ENCODE results near the gene RTN4RL2.
A peak's percentile ranks its signal among the peaks of the same experiment; 100 is the strongest.

RTN4RL2 gene

DNA sequence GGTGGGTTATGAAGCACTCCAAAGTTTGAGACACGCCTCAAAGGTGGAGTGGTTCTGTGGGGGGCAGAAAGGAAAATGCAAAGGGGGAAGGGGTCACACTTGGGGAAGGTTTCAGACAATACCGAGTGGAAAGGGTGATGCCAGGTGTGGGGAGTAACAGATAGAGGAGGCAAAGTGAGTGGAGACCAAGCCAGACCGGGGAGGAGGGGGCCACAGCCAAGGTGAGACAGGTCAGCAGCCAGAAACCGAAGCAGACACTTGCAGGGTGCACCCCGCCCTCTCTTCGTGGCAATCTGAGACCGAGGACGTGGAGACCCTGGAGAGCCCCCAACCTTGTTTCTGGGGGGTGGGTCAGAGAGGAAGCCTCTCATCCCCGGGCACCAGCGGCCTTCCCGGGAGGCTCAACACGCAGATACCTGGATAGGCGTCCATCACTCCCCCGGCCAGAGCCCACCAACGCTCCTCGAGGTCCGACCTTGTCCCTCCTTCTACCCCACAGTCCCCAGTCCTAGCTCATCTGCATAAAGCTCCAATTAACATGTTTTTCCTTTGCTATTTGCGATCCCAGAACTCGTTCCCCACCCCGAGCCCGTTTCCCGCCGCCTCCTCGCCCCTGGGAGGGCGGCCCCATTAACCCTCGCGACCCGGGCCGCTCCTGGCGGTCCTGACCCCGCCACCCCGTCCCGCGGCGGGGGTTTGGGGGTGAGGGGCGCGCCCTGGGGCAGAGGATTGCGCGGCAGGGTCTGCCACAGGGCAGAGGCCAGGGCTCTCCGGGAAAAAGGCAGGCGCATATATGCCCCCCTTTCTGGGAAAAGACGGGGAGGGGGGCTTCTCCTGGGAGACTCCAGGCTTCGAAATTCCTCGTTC, 21.8 kb downstream of the RTN4RL2 start:
- no peak for DNase-seq

DNA sequence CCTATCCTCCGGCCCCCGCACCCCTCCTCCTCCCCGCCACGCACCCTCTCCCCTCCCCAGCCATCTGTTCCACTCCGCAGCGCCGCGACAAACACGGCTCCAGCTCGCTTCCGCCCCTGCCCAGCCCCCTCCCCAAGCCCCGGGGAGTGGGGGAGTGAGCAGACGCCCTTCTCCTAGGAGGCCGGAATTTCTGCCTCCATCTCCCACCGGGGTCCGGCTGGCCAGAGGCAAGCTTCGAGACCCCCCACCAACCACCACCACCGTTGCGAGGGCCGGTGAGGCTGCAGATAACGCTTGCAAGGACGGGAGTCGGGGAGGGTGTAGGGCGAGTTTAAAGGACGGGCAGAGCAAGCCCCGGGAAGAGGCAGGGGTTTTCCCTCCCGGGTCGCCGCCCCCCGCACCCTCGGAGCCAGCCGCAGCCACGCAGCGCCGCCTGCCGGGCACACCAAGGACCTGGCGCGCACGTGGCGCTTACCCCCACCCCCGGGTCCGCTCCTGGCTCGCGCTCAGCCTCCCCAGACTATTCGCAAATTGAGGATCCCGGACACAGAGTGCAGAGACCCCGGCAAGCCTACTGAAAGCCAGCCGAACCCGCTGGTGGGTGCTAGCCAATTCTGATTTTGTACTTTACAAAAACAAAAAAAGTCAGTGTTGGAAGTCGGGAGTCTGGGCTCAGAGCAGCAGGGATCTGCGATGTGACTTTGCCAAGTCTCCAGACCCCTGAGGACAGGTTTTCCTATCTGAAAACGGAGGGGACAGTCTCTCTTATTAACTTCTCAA, 22.6 kb downstream of the RTN4RL2 start:
- peak in 1 of 2 donors; percentile 43 for DNase-seq

GRCh38 chr11:57483562-57483918, 23.2 kb downstream of the RTN4RL2 start:
- no peak for DNase-seq

- peak; percentile 77 for DNase-seq
Observed at GRCh38 chr11:57484141-57484710, 23.9 kb downstream of the RTN4RL2 start.

DNA sequence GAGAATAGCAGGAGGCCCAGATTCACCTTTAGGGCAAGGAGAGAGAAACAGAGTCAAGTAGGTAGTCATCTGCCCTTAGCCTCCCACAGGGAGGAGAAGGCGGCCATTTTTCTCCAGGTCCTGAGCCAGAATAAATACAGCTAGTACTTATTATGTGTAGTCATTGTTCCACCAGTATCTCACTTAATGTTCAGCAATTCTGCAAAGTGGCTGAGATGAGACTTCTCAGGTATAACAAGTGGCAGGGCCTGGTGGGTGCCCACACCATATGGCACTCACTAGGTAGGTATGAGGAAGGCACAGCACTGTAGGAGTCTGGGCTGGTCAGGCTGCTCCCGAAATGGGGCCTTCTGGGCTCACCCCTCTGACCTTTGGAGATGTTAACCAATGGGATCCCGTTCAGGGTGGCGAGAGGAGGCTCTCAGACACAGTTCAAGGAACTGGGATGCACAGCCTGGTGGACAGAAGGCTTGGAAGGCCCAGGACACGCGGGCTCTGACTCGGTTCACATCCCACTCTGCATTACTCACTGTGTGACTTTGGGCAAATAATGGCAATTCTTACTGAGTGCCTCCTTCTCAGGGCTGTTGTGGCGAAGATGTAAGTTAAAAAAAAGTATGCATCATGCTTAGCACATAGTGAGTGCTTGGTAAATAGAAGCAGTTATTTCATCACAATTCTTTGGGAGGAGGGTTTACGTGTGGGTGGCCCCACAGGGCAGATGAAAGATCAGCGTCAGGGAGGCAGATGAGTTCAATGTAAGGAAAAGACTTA, 25.1 kb downstream of the RTN4RL2 start:
- DNase-seq: peak; percentile 96 to 98

DNA sequence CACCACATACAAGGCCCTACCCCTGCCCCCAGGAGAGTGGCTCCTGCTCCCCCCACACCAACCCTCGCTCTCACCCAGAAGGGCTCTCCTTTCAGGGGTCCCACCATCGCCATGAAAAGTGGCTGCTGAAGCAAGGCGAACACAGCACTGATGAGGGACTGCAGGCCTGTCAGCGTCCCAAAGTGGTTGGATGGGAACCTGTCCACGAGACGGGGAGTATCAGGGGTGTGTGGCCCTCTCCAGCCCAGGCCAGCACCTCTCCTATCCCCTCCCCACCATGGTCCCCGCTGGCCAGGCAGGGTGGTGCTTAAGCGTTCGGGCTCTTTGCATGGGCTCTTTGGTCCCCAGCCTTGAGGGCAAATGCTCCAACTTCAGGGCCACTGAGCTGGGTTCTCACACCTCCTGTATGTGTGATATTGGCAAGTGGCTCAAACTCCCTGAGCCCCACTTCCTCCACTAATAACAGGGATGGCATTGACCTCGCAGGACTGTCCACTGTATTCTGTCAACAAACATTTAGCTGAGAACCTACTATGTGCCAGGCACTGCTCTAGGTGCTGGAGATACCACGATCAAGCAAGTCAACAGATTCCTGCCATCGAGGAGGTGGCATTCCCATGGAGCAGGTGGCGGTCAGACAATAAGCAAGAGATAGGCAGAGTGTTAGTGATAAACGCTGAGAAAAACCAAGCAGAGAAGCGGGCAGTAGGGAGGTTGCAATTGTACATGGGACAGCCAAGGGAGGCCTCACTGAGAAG, 26.9 kb downstream of the RTN4RL2 start:
- no peak for DNase-seq

DNA sequence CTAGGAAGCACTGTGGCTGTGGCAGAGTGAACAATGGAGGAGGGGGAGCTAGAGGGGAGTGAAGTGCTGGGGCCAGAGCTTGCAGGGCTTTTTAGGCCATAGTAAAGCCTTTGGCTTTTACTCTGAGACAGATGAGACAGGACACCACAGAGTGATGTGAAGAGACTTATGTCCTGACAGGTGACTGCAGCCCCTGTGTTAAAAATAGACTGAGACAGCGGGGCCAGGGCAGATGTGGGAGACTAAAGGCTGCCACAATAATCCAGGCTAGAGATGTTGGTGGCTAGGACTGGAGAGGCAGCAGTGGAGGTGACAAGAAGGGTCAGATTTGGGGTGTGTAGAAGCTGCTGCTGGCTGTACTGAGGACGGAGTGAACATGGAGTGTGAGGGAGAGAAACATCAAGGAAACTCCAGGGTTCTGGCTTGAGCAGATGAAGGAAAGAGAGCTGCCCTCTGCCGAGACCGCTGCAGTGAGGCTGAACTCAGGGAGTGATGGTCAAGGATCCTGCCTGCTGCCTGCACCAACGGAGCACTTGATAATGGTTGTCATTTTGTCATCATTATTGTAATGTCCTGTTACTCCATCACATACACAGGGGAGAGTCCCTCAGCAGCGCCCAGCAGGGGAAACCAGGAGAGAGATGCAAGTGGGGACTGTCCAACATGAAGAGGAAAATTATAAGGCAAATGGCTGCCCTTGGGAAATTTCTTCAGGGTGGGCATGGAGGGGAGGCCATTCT, 27.8 kb downstream of the RTN4RL2 start:
- DNase-seq: no peak

DNA sequence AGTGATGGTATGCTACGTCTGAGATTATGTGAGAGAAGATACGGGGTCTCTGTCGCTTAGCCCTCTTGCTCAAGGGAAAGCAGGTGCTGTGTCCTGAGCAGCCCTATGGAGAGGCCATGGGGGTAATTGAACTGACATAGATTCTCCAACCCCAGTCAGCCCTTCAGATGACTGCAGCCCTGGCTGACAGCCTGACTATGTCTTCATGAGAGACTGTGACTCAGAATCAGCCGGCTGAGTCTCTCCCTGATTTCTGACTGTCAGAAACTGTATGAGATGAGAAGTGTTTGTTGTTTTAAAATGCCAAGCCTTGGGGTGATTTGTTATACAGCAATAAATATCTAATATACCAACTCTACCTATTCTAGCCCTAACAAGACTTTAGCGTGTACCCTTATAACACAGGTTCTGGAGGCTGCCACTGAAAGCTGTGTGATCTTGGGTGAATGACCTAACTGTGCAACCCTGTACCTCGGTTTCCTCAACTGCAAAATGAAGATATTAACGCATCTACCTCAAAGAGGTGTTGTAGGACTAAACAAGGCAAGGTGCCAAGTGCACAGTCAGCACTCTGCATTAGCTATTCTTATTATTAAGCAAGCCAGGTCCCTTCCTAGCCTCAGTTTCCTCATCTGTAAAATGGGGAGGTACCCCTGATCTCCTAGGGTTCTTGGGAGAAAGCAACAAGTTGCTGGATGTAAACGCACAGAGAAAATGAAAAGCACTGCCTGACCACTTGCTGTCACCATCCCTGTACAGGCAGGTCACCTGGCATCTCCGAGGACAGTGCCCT, 30.3 kb downstream of the RTN4RL2 start:
- peak; percentile 54 to 81 for DNase-seq

DNA sequence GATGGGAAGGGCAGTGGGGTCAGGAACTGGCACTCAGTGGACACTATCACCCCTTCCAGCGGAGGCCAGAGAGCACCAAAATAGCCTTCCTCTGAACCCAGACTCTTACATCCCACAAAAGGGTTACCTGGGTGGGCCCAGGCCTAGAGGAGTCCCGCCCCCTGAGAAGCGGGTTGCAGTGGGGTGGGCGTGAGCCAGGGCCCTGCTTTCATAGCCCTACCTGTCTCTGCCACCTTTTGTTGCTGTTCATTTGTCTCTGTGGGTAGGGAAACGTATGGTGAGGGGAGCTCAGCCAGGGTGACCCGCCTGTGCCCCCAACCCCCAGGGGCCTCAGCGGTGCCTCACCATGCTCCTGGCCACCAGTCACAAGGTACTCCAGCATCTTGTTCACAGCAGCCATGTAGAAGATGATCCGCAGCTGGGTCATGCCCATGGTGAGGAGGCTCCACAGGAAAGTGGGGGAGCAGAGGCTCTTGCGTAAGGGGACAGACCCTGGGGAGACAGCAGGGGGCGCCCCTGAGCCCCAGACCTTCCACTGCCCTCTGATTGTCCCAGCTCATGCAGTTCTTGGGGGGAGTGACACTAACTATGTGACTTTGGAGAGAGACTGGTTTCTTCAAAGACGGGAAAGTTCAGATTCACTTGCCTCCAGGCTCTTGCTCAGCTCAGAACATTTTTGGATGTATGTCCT, 31.2 kb downstream of the RTN4RL2 start:
- peak; percentile 58 to 76 for DNase-seq

GRCh38 chr11:57493507-57494503, 33.5 kb downstream of the RTN4RL2 start:
- no peak for DNase-seq

DNA sequence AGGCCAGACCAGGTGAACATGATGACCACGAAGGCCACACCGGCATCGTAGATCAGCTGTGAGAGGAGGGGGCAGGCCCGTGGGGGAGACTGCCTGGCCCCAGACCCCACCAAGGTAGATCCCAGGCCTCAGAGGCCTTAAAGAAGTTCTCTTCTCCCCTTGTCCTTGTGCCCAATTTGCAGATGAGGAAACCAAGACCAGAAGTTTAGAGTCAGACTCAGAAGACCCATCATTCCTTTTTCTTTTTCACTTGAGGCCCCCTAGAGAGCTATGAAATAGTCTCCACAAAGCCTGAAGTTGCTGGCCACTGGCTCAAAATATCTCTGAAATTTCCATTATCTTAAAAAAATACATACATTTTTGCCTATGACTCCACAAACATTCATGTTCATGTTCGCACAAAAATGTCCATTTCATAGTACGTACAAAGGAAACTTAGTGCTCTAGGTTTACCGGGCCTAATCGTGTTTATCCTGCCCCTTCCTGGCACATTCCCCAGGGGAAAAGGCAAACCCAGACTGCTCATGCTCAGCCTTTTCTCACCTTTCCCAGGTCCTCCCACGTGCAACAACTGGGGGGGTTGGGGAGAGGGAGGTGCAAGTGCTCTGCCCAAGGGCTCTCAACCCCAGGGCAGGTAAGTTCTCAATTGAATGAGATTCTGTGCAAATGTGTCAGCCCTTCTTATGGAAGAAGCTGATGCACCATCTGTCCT, 35.9 kb downstream of the RTN4RL2 start:
- no peak for DNase-seq

DNA sequence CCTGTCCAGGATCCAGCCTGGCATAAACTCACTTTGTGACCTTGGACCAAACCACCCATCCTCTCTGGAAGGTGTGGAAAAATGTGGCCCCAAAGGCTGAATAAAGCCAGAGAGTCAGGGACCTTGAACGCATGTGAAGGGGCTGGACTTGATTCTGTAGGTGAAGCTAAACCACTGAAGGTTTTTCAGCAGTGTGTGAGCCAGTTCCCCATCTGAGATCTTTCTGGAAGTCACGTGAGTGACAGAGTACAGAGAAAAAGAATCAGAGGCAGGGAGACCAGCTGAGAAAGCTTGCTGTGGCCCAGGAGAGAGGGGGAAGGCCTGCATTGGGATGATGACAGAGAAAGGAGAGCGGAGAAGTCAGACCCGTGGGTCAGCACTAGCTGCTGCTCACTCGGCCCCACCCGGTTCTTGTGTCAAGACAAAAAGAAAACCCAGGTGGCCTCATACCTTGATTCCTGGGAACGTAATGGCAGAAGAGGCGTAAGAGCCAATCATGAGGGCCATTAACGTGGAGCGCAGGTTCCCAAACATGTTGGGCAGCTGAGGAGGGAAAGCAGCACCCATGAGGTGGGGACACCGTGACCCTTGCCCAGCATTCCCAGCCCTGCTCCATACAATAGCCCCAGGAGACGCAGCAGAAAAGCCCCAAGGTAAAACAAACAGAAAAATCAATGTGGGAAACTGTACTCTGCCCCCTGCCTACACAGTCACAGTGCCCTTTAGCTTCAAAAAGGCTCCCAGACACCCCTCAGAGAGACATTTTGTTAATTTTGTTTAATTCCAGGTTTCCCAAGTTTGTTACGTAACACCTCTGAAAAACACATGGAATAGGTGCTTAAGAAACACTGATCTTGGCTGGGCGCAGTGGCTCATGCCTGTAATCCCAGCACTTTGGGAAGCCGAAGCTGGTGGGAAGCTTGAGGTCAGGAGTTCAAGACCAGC, 37.2 kb downstream of the RTN4RL2 start:
- no peak for DNase-seq

DNA sequence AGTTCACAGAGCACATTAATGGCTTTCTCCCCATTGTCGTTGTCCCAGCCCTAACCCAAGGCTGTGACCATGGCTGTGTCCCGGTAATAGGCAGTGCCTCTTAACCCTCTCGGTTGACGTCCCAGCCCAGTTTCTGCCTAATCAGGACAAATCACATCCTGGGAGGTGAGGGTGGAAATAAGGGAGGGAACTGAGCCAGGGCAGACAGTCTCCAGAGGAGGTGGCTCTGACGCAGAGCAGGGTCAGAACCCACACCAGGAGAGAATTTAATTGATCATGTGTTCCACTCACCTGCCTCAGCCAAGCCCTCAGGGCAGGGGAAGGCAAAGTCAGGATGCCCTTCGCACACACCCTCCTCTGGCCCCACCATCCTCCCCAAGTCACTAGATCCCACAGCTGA, 38.2 kb downstream of the RTN4RL2 start:
- DNase-seq: no peak

- peak; percentile 86 for DNase-seq
Observed at GRCh38 chr11:57499413-57499982, 39.2 kb downstream of the RTN4RL2 start.

- DNase-seq: no peak
Observed at GRCh38 chr11:57499983-57500461, 39.7 kb downstream of the RTN4RL2 start.

GRCh38 chr11:57500515-57500914, 40.2 kb downstream of the RTN4RL2 start:
- no peak for DNase-seq
